ENCODE results near the gene DARS2. TPM values are rescaled to one million over a fixed set of nuclear protein-coding genes. Genes with fewer than 3 reads are reported as not detected.

Gene DARS2
- total RNA-seq, 4 donors from 2014 or later = 10.3 to 35.5 (median 16.6) TPM

DNA sequence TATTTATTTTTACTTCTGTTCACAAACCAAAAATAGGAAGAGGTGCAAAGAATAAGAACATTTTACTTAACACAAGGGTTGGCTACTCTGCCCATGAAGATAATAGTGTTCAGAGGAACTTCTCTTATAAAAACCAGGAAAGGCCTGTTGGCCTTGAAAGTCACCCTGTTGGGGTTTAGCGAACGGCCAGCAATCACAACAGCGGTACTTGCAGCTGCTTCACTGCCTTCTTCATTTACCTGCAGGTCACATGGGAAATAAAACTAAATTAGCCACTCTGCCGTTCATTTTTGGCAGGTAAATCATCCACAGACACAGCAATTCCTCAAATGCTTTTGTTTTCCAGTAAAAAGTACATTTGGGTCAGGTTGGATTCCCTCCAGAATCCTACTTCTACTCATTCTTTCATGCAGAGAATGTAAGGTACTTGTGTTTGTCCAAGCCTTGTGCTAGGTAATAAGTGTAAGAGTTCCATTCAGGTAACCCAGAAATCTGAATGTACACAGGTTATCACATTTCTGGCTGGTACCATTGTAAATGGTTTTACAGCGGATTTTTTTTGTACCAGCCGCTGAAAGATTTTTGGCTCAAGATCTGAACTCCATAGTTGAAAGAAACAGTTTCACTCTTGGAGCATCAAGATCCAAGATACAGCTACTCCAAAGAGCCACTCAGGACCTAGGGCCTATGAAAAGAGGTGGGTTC lies 79.5 kb downstream of the DARS2 start:
- Histone ChIP-seq H3K27me3 (no peaks in the 10 kb centered on the region), H3K4me1 (no peaks in the 10 kb centered on the region), H3K27ac (no peak overlapping the region), H3K36me3 (no peaks in the 10 kb centered on the region), H3K9me3 (no peaks in the 10 kb centered on the region), H3K4me3 (no peak overlapping the region)
- no peak for DNase-seq
- TF ChIP-seq, protein P1, sequence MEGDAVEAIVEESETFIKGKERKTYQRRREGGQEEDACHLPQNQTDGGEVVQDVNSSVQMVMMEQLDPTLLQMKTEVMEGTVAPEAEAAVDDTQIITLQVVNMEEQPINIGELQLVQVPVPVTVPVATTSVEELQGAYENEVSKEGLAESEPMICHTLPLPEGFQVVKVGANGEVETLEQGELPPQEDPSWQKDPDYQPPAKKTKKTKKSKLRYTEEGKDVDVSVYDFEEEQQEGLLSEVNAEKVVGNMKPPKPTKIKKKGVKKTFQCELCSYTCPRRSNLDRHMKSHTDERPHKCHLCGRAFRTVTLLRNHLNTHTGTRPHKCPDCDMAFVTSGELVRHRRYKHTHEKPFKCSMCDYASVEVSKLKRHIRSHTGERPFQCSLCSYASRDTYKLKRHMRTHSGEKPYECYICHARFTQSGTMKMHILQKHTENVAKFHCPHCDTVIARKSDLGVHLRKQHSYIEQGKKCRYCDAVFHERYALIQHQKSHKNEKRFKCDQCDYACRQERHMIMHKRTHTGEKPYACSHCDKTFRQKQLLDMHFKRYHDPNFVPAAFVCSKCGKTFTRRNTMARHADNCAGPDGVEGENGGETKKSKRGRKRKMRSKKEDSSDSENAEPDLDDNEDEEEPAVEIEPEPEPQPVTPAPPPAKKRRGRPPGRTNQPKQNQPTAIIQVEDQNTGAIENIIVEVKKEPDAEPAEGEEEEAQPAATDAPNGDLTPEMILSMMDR (IDR thresholded peaks at IDR 0.05) = no peak
- no peak for TF ChIP-seq POLR2A (IDR thresholded peaks at IDR 0.05)

Small RNAs within 50 kb of the gene (small RNA-seq; reads per million reads assigned to genes)
- 0 reads per million in 2 donors for gene RF00019

Other genes with a start within 250 kb of the DARS2 start
- gene SLC9C2, start 221.6 kb upstream of the DARS2 start, total RNA-seq = not detected
- gene TEX50, start 189.3 kb upstream of the DARS2 start, total RNA-seq = not detected
- gene ANKRD45, start 154.8 kb upstream of the DARS2 start, total RNA-seq = not detected
- gene KLHL20, start 109.7 kb upstream of the DARS2 start, total RNA-seq = 10 to 100 TPM; 24.8 to 38.5 (median 33.6) TPM
- 10 to 100 TPM in 1 of 4 donors, 1 to 10 TPM in 2, under 1 TPM in 1; 0.66 to 19.8 (median 3.9) TPM for gene CENPL, start 210 bp downstream of the DARS2 start, total RNA-seq
- 100 to 1,000 TPM in 3 of 4 donors, 10 to 100 TPM in 1; 95.6 to 270 (median 193) TPM for gene GAS5, start 43.3 kb downstream of the DARS2 start, total RNA-seq
- 10 to 100 TPM in 2 of 4 donors, 1 to 10 TPM in 2; 6.3 to 30.5 (median 10.2) TPM for gene ZBTB37, start 43.7 kb downstream of the DARS2 start, total RNA-seq
- gene SERPINC1, start 92.7 kb downstream of the DARS2 start, total RNA-seq = not detected
- gene RC3H1, start 197.7 kb downstream of the DARS2 start, total RNA-seq = 10 to 100 TPM; 26.2 to 37.3 (median 31.1) TPM